GM21825 (cell line): Measurements from ENCODE around the gene NKG7.
A peak's percentile ranks its signal among the peaks of the same experiment; 100 is the strongest.

Source experiments
- ATAC-seq: cut with Tn5 transposase; IDR thresholded peaks from one replicate; pipeline ENCODE4 v1.9.1; 2021; ENCODE audit warnings: mild to moderate bottlenecking, moderate library complexity; ENCODE audit not compliant: unreplicated experiment

NKG7 gene

DNA sequence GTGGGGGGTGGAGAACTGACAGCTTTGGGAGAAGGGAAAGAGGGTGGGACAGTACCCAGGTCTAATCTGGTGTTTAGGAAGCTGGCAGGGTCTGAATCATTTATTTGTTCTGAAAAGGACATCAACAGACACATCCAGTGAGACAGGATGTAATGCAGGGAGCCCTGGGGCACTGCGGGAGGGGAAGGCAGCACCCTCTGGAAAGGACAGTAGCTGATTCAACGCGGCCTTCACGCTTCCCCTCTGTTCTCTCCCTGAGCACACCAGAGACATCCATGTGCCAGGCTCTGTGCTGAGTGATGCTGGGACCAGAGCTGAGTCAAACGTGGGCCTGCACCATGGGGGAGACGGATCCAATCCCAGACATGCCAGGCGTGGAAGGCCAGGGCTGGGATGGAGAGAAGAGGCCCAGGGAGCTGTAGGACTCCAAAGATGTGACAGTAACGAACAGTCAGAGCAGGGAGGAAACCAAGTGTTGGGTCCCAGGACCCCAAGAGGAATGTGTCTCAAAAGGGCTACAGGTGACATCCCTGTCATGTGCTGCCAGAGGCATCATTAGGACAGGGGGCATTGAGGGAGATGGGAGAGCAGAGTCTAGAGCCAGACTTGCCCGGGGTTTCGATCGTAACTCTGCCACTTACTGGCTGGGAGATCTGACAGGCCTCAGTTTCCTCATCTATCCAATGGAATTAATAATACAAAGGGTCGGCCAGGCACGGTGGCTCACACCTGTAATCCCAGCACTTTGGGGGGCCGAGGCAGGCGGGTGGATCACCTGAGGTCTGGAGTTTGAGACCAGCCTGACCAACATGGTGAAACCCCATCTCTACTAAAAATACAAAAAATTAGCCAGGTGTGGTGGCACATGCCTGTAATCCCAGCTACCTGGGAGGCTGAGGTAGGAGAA is 8.0 kb downstream of the NKG7 start:
- no peak for ATAC-seq

DNA sequence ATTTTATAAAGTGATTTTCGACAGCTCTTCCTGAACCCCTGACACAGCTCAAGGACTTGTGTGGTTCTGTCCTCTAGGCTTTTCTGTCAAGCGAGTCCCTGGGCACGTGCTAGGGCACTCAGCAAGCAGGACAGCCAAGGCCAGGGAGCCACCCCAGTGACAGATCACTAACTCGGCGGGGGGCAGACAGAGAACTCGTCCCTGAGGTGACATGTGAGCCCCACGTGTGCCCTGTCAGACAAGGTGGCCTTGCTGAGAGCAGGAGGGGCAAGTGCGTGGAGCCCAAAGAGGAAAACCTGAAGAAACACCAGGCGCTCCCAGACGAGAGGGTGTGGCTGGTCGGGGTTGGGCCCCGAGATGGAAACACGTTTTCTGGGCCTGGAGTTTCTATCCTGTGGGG is 11.2 kb downstream of the NKG7 start:
- no peak for ATAC-seq

DNA sequence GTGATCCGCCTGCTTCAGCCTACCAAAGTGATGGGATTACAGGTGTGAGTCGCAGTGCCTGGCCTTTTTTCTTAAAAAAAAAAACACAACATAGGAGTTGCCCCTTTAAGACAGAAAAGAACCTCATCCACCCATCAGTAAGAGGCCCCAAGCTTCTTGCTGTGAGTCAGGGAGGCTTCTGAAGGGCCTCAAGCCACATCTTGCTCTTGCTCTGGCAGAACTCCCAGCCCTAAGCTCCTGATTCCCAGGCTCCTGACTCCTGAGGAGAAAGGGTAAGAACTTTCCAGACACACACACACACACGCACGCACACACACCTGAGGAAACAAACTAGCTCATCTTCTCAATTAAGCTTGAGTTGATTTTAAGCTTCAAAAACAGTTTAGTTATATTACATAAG is 13.2 kb downstream of the NKG7 start:
- no peak for ATAC-seq

DNA sequence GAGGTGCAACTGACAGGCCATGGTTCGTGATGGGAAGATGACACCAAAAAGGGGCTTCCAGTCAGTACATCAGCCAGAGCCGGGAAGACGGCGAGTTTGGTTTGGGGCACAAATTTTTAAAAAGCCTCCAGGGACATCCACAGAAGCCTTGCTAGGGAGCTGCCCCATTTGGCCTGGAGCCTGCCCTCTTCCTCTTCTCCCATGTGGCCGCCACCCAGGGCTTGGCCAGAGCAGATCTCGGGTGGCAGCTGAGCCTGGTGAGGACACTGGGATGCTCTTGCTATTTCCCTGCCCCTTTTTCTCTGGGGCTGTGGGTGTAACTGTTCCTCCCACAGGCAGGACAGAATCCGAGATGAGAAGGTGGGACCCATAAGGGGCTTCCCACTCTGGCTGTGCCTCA is 14.5 kb downstream of the NKG7 start:
- no peak for ATAC-seq

DNA sequence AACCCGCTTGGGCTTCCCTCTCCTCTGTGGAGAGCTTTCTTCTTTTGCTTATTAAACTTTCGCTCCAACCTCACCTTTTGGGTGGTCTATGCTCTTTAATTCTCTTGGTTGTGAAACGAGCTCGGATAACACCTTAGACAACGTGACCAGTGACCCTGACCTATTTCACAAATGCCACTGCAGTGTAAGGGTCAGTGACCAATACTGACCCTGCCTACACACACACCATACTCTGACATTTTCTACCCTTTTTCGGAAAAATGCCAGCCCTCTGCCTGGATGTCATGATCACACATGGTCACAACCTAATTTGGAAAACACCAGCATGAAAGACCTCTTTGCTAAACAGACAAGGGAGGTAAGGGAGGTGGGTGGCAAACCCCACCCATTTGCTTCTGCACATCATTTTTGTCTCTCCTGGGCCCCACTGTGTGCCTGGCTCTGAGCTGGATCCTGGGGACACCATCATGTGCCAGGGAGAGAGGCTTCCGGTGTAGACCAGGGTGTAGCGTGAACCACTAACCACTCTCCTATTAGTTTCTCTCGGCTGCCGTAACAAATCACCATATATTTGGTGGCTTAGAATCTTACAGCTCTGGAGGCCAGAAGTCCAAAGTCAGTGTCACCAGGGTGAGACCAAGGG is 16.2 kb downstream of the NKG7 start:
- no peak for ATAC-seq

DNA sequence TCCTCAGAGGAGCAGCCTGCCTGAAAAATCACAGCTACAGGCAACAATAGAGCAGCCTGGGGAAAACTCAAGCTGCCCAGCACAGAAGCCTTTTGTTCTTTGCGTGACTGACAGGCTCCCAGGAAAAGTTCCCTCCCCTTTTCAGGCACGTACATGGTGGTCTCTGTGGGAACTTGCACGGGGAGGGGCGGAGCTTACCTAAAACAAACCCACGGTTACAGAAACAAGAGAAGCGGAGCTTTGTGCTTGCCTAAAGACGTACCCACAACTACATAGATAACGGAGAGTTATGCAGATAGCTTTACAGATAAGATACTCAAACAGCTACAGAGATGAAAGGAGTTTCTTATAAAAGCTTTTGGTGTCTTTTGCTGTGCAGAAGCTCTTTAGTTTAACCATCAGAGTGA is 17.7 kb downstream of the NKG7 start:
- ATAC-seq: no peak

DNA sequence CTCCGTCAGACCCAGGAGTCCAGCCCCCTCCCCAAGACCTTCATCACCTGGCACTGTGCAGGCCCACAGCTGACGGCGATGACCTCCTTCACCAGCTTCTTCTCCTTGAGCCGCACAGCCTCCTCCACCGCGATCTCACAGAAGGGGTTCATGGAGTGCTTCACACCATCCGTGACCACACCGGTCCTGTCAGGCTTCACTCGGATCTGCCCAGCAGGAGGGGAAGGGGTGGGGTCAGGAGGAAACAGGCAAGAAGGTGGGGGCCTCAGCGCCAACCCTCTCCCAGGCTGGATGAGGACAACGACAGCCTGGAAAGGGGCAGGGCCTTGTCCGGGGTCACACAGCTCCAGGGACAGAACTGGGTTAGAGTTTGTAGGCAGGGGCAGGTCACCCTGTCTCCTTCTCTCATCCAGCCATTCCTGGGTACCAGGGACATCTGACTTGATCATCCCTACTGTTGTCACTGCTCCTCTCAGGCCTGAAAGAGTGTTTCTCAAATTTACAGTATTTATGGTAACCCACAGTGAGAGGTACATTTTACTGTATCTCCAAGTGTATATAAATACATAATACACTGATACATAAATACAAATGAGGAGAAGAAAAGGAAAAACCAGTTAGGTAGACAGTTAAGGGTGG is 18.2 kb downstream of the NKG7 start:
- ATAC-seq: no peak

DNA sequence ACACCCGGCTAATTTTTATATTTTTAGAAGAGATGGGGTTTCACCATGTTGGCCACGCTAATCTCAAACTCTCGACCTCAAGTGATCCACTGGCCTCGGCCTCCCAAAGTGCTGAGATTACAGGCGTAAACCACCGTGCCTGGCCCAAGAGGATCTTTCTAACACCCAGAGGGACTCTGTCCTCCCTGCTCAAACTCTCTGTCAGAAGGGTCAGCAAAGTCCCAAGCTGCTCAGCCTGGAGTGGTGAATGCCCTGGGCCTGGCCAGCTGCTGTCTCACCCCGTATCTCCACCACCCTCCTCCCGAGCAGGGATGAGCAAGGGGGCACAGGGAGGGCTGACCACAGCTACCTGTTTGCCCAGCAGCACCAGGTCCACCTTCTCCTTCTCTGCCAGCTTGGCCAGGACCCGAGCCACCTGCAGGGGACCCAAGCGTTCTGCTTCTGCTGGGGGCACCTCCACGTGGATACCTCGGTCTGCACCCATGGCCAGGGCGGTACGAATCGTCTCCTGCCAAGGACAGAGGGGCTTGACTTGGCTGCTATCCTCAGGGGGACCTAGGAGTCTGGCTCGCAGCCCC is 19.6 kb downstream of the NKG7 start:
- no peak for ATAC-seq

DNA sequence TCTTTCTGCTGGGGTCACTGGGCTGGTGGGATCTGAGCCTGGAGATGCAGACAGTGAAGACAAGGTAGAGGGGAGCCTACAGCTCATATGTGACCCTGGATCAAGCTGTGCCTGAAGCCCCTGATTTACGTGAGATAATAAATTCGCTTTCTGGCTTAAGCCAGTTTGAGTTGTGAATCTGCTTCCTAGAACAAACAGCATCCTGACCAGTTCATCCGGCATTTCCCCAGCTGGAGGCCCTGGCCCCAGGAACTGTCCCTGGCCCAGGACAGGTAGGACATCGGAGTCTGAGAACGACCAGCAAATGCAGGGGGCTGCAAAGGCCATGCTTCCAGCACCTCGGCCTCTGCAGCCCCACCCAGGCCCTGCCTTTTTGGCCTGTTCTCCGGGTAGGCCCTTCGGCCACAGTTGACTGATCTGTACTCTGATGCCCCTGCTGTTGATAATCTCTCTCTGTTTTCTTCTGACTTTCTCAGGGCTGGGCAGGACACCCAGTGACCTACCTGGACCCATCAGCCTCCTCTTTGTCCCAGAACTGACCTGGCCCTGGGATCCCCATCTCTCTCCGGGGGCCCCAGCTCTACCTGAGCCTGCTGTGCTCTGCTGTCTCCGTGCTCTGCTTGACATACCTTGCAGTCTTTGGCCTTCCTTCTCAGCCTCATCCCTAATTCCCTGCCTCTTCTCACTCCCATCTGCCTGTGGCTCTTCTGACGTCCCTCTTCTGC is 21.0 kb downstream of the NKG7 start:
- no peak for ATAC-seq

DNA sequence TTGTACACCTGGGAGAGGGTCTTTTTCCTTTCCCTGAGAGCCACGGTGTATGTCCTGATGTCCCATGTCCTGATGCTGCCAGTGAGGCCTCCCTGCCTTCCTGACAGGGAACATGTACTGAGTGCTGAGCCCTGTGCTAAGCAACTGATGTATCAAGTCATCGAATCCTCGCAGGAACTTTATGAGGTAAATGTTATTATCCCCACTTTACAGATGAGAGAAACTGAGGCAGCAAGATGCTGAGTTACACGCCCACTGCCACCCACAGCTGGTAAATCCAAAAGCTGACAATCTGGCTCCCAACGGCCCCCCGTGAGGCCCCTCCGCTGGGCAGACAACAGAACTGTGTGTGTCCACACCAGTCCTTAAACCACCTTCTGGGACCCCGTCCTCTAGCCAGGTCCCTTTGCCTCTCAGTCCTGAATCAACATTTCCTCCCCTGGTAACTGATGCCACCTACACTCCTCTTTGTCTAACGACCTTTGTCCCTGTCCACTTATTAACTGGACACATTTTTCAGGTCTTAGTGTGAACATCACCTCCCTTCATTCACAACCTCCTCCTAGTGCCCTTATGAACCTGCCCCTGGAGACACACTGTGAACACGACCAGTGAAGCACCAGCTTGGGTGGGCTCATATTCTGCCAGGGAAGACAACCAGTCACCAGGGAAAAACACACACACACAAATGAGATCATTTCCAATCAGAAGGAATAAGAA is 25.1 kb downstream of the NKG7 start:
- ATAC-seq: no peak

DNA sequence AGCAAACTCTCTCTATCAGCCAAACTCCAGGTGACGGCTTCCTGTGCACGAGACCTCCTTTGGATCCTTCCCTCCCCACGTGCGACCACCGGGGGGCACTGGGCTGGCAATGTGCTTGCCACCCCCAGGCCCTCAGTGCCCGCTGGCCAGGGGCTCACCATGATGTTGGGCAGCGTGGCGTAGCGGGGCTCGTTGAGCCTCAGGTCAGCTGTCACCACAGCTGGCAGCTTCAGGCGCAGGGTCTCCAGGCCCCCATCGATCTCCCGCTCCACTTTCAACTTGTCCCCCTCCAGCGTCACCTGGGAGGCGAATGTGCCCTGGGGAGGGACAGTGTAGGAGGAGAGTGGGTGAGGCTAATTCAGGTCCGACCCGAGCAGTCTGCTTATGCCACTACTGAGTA is 25.7 kb downstream of the NKG7 start:
- no peak for ATAC-seq

DNA sequence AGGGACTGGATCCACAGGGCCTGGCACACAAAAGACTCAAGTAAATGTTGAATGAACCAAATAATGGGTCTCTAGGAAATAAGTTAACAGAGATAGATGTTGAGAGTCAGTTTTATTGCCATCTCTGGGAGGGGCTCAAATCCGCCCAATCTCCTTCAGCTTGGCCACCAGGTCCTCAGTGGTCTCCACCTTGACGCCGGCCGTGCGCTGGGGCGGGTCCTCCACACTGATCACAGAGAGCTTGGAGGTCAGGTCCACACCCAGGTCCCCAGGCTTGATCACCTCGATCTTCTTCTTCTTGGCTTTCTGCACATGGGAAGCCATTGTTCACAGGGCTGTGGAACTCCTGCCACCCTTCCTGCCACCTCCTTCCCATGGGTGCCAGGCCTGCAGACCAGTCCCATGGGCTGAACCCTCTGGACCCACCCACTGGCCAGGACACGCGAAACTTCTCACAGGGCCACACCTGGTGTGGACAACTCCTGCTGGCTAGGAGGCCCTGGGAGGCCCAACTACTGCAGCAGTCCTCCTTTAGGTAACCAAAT is 27.3 kb downstream of the NKG7 start:
- no peak for ATAC-seq

DNA sequence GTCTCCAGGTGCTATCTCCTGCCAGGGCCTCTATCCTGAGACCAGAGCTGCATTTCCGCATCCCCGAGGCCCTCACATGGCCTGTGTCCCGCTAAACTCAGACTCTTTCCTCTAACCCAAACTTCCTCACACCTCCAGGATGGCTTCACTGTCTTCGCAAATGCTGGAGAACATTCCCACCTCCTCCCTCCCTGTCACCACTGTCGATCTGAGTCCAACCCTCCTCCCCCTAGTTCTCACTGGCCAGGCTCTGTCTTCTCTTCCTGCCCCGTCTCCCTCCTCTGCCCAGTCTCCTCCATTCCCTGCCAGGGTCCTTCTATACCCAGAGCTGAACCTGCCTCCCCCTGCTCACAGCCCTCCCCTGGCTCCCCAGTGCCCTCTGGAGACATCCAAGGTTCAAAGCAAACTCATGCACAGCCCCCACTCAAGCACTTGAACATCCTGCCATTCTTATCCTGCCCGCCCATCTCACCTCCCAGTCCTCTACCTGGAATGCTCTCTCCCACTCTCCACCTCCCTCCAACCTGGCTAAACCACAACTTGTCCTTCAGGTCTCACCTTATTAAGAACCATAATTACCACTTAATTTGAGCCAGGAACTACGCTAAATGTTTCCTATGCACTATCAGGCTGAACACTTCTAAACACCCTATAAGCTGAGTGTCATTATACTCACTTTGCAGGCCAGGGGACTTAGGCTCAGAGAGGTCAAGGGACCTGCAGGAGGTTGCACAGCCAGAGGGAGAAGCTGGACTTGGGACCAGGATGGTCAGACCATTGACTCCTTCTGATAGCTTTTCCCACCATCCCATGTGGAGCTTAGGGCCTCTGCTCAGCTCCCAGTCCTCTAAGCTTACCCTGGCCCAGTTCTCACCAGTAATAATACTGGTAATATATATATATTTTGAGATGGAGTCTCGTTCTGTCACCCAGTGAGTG is 29.6 kb downstream of the NKG7 start:
- no peak for ATAC-seq

DNA sequence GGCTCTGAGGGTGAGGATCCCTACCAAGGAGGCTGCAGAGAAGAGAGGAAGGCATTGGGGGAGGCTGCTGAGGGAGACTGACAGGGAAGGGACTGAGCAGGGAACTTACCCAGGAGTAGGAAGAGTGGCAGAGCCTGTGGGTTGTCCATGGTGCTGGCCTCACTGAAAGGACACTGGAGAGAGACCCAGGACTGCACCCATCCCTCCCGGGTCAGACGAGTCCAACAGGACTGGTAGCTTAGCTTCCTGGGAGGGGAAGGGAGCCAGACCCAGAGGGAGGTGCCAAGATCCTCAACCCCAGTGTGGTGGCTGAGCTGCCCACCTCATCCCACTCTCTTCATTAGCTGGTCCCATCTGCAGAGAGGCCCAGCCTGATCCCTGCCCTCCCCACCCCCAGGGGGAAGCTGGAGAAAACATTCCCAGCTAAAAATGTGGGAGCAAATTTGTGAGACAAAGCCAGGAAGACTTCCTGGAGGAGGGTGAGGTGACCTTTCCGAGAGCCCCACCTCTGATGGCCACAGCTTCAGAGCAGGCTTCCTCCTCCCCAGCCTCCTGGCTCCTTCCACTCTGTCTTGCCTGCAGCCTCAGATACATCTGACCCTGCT is 30.4 kb downstream of the NKG7 start, which contains the start of gene VSIG10L:
Gene VSIG10L, minus strand, starts transcription at position 164 of the 605 bp plus-strand sequence. Its CDS starts 15 bp downstream, at position 149.
- ATAC-seq: no peak

DNA sequence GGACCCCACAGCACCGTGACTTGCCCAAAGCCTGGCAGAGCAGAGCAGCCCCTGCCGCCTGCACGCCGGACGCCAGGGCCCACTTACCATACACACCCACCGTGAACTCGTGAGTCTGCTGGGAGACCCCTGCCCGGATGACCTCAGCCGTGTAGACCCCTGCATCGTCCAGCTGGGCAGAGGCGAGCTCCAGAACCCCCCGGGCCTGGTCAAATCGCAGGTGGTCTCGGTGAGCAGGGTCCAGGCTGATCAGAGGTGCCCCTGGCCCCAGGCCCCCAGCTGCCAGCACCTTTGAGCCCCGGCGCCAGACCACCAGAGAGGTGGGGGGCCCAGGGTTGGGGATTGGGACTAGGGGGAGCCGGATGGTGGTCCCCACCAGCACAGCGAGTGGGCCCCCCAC is 31.4 kb downstream of the NKG7 start:
- no peak for ATAC-seq

DNA sequence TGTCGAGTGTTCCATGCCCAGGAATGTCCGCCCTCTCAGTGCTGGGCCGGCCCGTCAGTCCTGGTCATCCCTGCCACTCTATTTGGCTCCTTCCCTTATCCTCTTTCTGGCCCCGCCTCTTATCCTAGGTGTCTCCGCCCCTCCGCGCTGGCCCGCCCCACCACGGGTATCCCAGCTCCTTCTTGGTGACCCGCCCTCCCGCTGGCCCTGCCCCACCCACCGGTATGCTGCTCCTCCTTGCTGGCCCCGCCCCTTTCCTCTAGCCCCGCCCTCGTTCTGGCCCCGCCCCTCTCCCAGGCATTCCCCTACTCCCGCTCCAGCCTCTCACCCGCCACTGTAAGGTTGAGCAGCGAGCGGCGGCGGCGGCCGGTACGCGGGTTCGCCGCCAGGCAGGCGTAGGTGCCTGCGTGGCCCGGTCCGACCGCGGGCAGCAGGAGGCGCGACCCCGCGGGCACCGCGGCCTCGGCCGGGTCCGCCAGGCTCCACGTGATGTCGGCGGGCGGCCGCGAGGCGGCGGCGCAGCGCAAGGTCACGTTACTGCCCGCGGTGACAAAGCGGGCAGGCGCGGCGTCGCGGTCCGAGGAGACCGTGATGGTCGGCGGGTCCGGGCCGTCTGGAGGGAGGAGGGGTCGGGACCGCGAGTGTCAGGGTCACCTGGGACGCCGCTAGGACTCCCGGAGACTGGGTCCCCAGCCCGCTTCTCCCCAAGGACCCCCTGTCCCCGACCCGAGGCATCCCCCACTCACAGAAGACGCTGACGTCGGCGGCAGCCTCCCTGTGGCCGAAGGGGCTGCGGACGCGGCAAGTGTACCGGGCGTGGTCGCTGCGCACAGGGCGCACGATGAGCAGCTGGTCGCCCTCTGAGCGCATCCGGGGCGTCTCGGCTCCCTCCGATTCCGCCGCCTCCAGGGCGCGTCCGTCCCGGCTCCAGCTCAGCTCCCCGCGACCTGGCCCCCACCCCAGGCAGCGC is 32.5 kb downstream of the NKG7 start:
- ATAC-seq: peak; percentile 55

DNA sequence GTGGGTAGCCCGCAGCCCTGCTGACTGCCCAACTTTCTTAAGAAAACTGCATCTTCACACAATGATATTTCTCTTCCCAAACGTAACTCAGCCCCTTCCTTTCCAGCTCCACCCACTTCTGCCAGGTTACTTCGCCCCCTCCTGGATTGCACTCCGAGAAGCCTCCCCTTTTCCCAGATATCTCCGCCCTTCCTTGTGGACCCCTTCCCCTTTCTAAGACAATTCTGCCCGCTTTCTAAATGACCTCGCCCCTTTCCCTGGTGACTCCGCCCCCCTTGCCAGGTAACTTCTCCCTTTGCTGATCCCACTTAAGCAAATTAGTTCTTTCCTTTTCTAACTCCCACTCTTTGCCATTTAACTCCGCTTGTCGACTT is 33.2 kb downstream of the NKG7 start:
- no peak for ATAC-seq
